ENCODE measurements around the gene FRMD5.

DNA sequence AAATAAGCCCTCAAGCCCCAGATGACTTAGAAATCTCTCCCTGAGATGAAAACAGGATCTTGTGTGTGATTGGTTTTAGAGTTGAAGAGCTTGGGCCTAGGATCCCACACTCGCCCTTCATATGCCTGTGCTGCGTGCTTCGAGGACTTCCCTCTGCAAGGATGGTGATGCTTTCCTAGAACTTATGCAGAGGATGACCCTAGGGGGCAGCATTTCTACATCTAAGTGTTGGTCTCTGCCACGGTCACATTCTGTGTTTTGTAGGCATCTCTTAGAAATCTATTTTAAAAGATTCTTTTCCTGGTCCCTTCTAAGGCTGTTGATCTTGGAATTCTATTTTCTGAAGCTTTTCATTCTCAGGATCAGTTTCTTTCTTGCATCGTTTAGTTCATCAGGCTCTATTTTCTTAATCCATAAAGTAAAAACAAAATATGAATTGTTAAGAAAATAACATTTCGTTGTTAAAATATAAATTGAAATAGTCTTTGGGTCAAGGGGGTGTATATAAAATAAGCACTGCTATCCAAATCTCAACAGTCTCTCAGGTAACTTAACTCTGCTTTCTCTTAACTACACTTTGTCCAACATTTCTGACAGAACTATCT lies 322.6 kb downstream of the FRMD5 start:
- TF ChIP-seq, protein P1, sequence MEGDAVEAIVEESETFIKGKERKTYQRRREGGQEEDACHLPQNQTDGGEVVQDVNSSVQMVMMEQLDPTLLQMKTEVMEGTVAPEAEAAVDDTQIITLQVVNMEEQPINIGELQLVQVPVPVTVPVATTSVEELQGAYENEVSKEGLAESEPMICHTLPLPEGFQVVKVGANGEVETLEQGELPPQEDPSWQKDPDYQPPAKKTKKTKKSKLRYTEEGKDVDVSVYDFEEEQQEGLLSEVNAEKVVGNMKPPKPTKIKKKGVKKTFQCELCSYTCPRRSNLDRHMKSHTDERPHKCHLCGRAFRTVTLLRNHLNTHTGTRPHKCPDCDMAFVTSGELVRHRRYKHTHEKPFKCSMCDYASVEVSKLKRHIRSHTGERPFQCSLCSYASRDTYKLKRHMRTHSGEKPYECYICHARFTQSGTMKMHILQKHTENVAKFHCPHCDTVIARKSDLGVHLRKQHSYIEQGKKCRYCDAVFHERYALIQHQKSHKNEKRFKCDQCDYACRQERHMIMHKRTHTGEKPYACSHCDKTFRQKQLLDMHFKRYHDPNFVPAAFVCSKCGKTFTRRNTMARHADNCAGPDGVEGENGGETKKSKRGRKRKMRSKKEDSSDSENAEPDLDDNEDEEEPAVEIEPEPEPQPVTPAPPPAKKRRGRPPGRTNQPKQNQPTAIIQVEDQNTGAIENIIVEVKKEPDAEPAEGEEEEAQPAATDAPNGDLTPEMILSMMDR (IDR thresholded peaks at IDR 0.05): no peak
- TF ChIP-seq POLR2AphosphoS5 (IDR thresholded peaks at IDR 0.05; ENCODE audit: insufficient read depth in 1 of 2, low read depth in 1 of 2) (no peak), POLR2A (IDR thresholded peaks at IDR 0.05) (no peak)
